Endodermal cell (in vitro differentiated cells): ENCODE measurements around the gene KIF5C. TPM values are rescaled to one million over a fixed set of nuclear protein-coding genes. Genes with fewer than 3 reads are reported as not detected.

Source experiments
- DNase-seq: peaks from one replicate; pipeline ENCODE4 v3.0.0-alpha.2; 2017
- H3K27ac ChIP-seq: 2 replicates; pipeline ENCODE4 v1.5.1; 2013; ENCODE audit warnings: mild to moderate bottlenecking, low read depth, low read length, moderate library complexity
- H3K27me3 ChIP-seq: 2 replicates; pipeline ENCODE4 v1.6.1; 2013; ENCODE audit warnings: mild to moderate bottlenecking, low read length, moderate library complexity; ENCODE audit not compliant: insufficient read depth, control insufficient read depth, poor library complexity, severe bottlenecking
- H3K36me3 ChIP-seq: 2 replicates; pipeline ENCODE4 v1.7.0; 2013; ENCODE audit warnings: mild to moderate bottlenecking, low read length, moderate library complexity; ENCODE audit not compliant: control insufficient read depth, insufficient read depth
- H3K4me1 ChIP-seq: one replicate; pipeline ENCODE4 v1.7.0; 2013; ENCODE audit warnings: low read length; ENCODE audit not compliant: control insufficient read depth, insufficient read depth
- H3K4me3 ChIP-seq: 2 replicates; pipeline ENCODE4 v1.5.1; 2013; ENCODE audit warnings: mild to moderate bottlenecking, low read length, moderate library complexity
- H3K9ac ChIP-seq: 2 replicates; pipeline ENCODE4 v1.6.1; 2013; ENCODE audit warnings: mild to moderate bottlenecking, low read length, moderate library complexity; ENCODE audit not compliant: poor library complexity, severe bottlenecking; ENCODE audit errors: extremely low read depth
- H3K9me3 ChIP-seq: 2 replicates; pipeline ENCODE4 v1.6.1; 2013; ENCODE audit warnings: mild to moderate bottlenecking, low read length, moderate library complexity; ENCODE audit not compliant: control insufficient read depth
- H3K27ac Mint-ChIP-seq: 2 replicates; pipeline ENCODE4 v1.8.0; 2020; ENCODE audit warnings: mixed read lengths
- H3K27me3 Mint-ChIP-seq: 2 replicates; pipeline ENCODE4 v1.8.0; 2021; ENCODE audit warnings: mild to moderate bottlenecking, mixed read lengths; ENCODE audit not compliant: insufficient read depth
- H3K36me3 Mint-ChIP-seq: 2 replicates; pipeline ENCODE4 v1.8.0; 2020; ENCODE audit warnings: low read depth, mixed read lengths
- H3K4me1 Mint-ChIP-seq: 2 replicates; pipeline ENCODE4 v1.8.0; 2020; ENCODE audit warnings: mixed read lengths
- H3K4me3 Mint-ChIP-seq: 2 replicates; pipeline ENCODE4 v1.8.0; 2020; ENCODE audit warnings: mild to moderate bottlenecking, moderate library complexity, mixed read lengths
- H3K9me3 Mint-ChIP-seq: 2 replicates; pipeline ENCODE4 v1.8.0; 2020; ENCODE audit warnings: mild to moderate bottlenecking, mixed read lengths
- CTCF ChIP-seq: fragments of 200-600 bp; sonication (generic); conservative IDR thresholded peaks from 2 replicates; pipeline ENCODE4 v1.5.0; 2021; ENCODE audit warnings: antibody characterized with exemption, mild to moderate bottlenecking
- WGBS, 2 experiments: methylation state at CpG; one replicate each; pipeline versions ENCODE4 v1.1.5 to v1.1.7; 2013; ENCODE audit warnings: missing lambda C conversion rate in 2 of 2, mixed read lengths in 1 of 2; ENCODE audit not compliant: insufficient coverage in 1 of 2, insufficient read length in 1 of 2; 5-methylcytosine and 5-hydroxymethylcytosine counted together
- total RNA-seq, 2 donors: library from RNA; stranded (reverse); fragmentation: NEBNext Ultra II Directional in 1 of 2; extraction: Animal tissue kit (Norgen Biotek cat#: 25700) in 1 of 2; gene quantifications; 2 replicates in 1 of 2; 3 replicates in 1 of 2; pipeline ENCODE4 v1.2.1, GENCODE V29; 2021

KIF5C gene
- total RNA-seq, 2 donors from 2014 or later = 39.1 to 41.9 TPM

GRCh38 chr2:148992448-148992847 lies 117.4 kb downstream of the KIF5C start:
- peaks cover 26% of the 10 kb centered on the region for H3K36me3 ChIP-seq
- Mint-ChIP-seq H3K27me3 (no peaks in the 10 kb centered on the region), H3K9me3 (no peaks in the 10 kb centered on the region), H3K27ac (no peak overlapping the region), H3K36me3 (peaks cover 27% of the 10 kb centered on the region), H3K4me3 (no peak overlapping the region), H3K4me1 (no peaks in the 10 kb centered on the region)
- no peaks in the 10 kb centered on the region for H3K27me3 ChIP-seq
- no peak overlapping the region for H3K27ac ChIP-seq
- H3K9ac ChIP-seq = no peak overlapping the region
- DNase-seq = no peak
- TF ChIP-seq CTCF = no peak
- no peaks in the 10 kb centered on the region for H3K9me3 ChIP-seq
- H3K4me1 ChIP-seq = no peaks in the 10 kb centered on the region
- no peak overlapping the region for H3K4me3 ChIP-seq

GRCh38 chr2:148993351-148993750 lies 118.3 kb downstream of the KIF5C start:
- no peaks in the 10 kb centered on the region for H3K9me3 Mint-ChIP-seq
- no peak overlapping the region for H3K27ac Mint-ChIP-seq
- Histone ChIP-seq H3K27me3 (no peaks in the 10 kb centered on the region), H3K9ac (no peak overlapping the region), H3K4me3 (no peak overlapping the region), H3K36me3 (peaks cover 27% of the 10 kb centered on the region), H3K27ac (no peak overlapping the region), H3K9me3 (no peaks in the 10 kb centered on the region), H3K4me1 (no peaks in the 10 kb centered on the region)
- 94 to 100% methylated on average over 1 to 3 of the region's 3 CpGs for WGBS, 2 experiments
- DNase-seq = no peak
- H3K4me3 Mint-ChIP-seq = no peak overlapping the region
- TF ChIP-seq CTCF = no peak
- H3K27me3 Mint-ChIP-seq = no peaks in the 10 kb centered on the region
- H3K36me3 Mint-ChIP-seq = peaks cover 27% of the 10 kb centered on the region
- no peaks in the 10 kb centered on the region for H3K4me1 Mint-ChIP-seq

DNA sequence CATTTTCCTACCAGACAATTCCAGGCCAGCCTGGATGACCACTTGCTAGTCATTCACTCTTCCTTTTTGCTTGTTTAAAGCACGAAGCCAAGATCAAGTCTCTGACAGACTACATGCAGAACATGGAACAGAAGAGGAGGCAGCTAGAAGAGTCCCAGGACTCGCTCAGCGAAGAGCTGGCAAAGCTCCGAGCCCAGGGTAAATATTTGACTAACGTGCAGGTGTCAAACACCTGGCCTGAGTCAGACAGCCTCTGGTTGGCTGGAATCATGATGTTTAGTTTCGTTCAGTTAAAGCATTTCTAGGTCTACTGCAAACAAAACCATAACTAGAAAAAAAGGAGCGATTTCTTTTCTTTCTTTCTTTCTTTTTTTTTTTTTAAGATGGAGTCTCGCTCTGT lies 119.3 kb downstream of the KIF5C start:
- no peaks in the 10 kb centered on the region for H3K27me3 ChIP-seq
- H3K9ac ChIP-seq = no peak overlapping the region
- no peak for DNase-seq
- peaks cover 6% of the 10 kb centered on the region for H3K4me1 Mint-ChIP-seq
- peaks cover 27% of the 10 kb centered on the region for H3K36me3 ChIP-seq
- no peaks in the 10 kb centered on the region for H3K9me3 ChIP-seq
- no peaks in the 10 kb centered on the region for H3K4me1 ChIP-seq
- no peak overlapping the region for H3K27ac ChIP-seq
- TF ChIP-seq CTCF = no peak
- H3K36me3 Mint-ChIP-seq = peaks cover 27% of the 10 kb centered on the region
- H3K27ac Mint-ChIP-seq = no peak overlapping the region
- 93 to 99% methylated on average over 7 to 8 of the region's 8 CpGs for WGBS, 2 experiments
- no peaks in the 10 kb centered on the region for H3K9me3 Mint-ChIP-seq
- no peaks in the 10 kb centered on the region for H3K27me3 Mint-ChIP-seq
- no peak overlapping the region for H3K4me3 ChIP-seq
- no peak overlapping the region for H3K4me3 Mint-ChIP-seq
